Esophagus (tissue), 2 donors: ENCODE results near the gene TEC. TPM values are rescaled to one million over a fixed set of nuclear protein-coding genes. Genes with fewer than 3 reads are reported as not detected.

Source experiments
- H3K27ac ChIP-seq, 2 donors: one replicate each; pipeline ENCODE4 v1.5.1; 2013; ENCODE audit warnings: low read depth in 2 of 2, mild to moderate bottlenecking in 2 of 2, inconsistent platforms in 1 of 2, low read length in 1 of 2, moderate library complexity in 1 of 2
- H3K27me3 ChIP-seq, 2 donors: one replicate each; pipeline ENCODE4 v1.6.1; 2013; ENCODE audit warnings: low read length in 2 of 2, control low read depth in 1 of 2, mild to moderate bottlenecking in 1 of 2; ENCODE audit not compliant: insufficient read depth in 2 of 2, control insufficient read depth in 1 of 2
- H3K36me3 ChIP-seq, 2 donors: one replicate each; pipeline ENCODE4 v1.6.1; 2013; ENCODE audit warnings: low read length in 1 of 2; ENCODE audit not compliant: control insufficient read depth in 2 of 2, insufficient read depth in 2 of 2
- H3K4me1 ChIP-seq, 2 donors: one replicate each; pipeline ENCODE4 v1.6.1; 2013; ENCODE audit warnings: low read length in 1 of 2; ENCODE audit not compliant: control insufficient read depth in 2 of 2, insufficient read depth in 2 of 2
- H3K4me3 ChIP-seq, 2 donors: one replicate each; pipeline ENCODE4 v1.5.1; 2013; ENCODE audit warnings: low read length in 2 of 2, mild to moderate bottlenecking in 2 of 2, low read depth in 1 of 2, moderate library complexity in 1 of 2
- H3K9me3 ChIP-seq, 2 donors: one replicate each; pipeline ENCODE4 v1.6.1; 2013; ENCODE audit warnings: mild to moderate bottlenecking in 2 of 2, low read depth in 1 of 2, low read length in 1 of 2, moderate library complexity in 1 of 2; ENCODE audit not compliant: control insufficient read depth in 2 of 2, insufficient read depth in 1 of 2
- WGBS, 2 donors: extraction: QIAGEN DNeasy Blood & Tissue Kit; methylation state at CpG; one replicate each; pipeline ENCODE4 v1.1.7; 2013; 5-methylcytosine and 5-hydroxymethylcytosine counted together
- polyA plus RNA-seq, 2 donors: library from polyadenylated mRNA; stranded (reverse); fragments of 200-250 nt; gene quantifications; one replicate each; pipeline ENCODE4 v1.2.3, GENCODE V29; 2013
- donor health status: healthy with polysubstance abuse.
- donor health status: Bipolar disorder and iron deficiency.

TEC gene
- polyA plus RNA-seq, 2 donors: 5.0 to 5.3 TPM

- 52 to 58% methylated on average over 3 of the region's 3 CpGs for WGBS, 2 donors
- Histone ChIP-seq H3K27ac (no peak overlapping the region), H3K4me3 (no peak overlapping the region), H3K27me3 (no peaks in the 10 kb centered on the region), H3K9me3 (no peaks in the 10 kb centered on the region), H3K36me3 (peaks cover 8 to 10% of the 10 kb centered on the region in 2 donors), H3K4me1 (no peaks in the 10 kb centered on the region)
These were observed 129.9 kb downstream of the TEC start for GRCh38 chr4:48139691-48140090.

- H3K27me3 ChIP-seq: no peaks in the 10 kb centered on the region
- WGBS, 2 donors: 77 to 78% methylated on average over 3 of the region's 3 CpGs
- no peaks in the 10 kb centered on the region for H3K9me3 ChIP-seq
- H3K4me1 ChIP-seq: no peaks in the 10 kb centered on the region
- H3K36me3 ChIP-seq: peaks cover 10% of the 10 kb centered on the region in 2 donors
- H3K27ac ChIP-seq: no peak overlapping the region
- H3K4me3 ChIP-seq: no peak overlapping the region
These were observed 130.7 kb downstream of the TEC start for GRCh38 chr4:48138936-48139335.

- Histone ChIP-seq H3K9me3 (no peaks in the 10 kb centered on the region), H3K27ac (no peak overlapping the region), H3K4me3 (no peak overlapping the region), H3K4me1 (no peaks in the 10 kb centered on the region), H3K27me3 (no peaks in the 10 kb centered on the region), H3K36me3 (peaks cover 8 to 11% of the 10 kb centered on the region in 2 donors)
- 89 to 94% methylated on average over 7 of the region's 7 CpGs for WGBS, 2 donors
These were observed 131.1 kb downstream of the TEC start for GRCh38 chr4:48138511-48138910.

DNA sequence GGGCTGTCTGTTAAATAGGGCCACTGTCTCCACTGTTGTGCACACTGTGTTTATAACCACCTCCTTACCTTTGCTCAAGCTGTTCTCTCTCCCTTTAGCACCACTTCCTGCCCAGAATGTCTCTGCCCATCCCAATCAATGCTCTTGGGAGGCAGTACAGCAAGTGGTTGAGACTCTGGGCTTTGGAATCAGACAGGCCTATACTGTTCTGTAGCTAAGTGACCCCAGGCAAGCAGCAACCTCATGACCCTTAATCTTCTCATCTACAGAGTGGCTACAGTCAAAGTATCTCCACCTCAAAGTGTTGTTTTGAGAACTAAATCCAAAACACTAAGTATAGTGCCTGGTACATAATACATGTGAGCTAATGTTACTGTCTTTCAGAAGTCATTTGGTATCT lies 131.8 kb downstream of the TEC start:
- Histone ChIP-seq H3K27me3 (no peaks in the 10 kb centered on the region), H3K36me3 (peaks cover 8 to 11% of the 10 kb centered on the region in 2 donors), H3K9me3 (no peaks in the 10 kb centered on the region), H3K4me3 (no peak overlapping the region), H3K27ac (peak overlapping the region in 1 of 2 donors; percentile 4), H3K4me1 (no peaks in the 10 kb centered on the region)

- H3K4me1 ChIP-seq: no peaks in the 10 kb centered on the region
- H3K27ac ChIP-seq: no peak within 1 kb of the TSS
- no peaks in the 10 kb centered on the region for H3K9me3 ChIP-seq
- H3K27me3 ChIP-seq: no peaks in the 10 kb centered on the region
- 80 to 81% methylated on average over 5 of the region's 5 CpGs for WGBS, 2 donors
- no peak within 1 kb of the TSS for H3K4me3 ChIP-seq
- peaks cover 8 to 11% of the 10 kb centered on the region in 2 donors for H3K36me3 ChIP-seq
These were observed 135.6 kb downstream of the TEC start, which contains the start of gene TXK for GRCh38 chr4:48134081-48134480. Gene TXK, minus strand, starts transcription at chr4:48134250. Its CDS starts 80 bp downstream, at chr4:48134170.

DNA sequence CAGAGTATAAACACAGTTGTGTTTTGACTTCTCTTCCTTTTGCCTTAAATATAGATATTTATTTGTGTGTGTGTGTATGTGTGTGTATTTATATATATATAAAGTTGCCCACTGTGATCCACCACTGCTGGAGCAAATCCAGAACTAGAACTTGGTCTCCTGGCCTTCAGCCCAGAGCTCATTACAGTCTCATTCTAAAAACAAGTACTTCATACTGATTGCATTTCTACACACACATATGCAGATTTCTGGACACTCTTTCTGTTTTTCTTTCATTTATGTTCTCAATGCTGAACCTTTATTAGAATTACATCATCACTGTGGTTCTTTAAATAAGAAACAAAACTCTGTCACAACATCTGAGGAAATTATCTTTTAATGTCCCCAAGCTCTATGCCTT lies 136.0 kb downstream of the TEC start:
- H3K4me1 ChIP-seq: no peaks in the 10 kb centered on the region
- no peaks in the 10 kb centered on the region for H3K9me3 ChIP-seq
- no peak overlapping the region for H3K4me3 ChIP-seq
- H3K27ac ChIP-seq: no peak overlapping the region
- peaks cover 8 to 11% of the 10 kb centered on the region in 2 donors for H3K36me3 ChIP-seq
- no peaks in the 10 kb centered on the region for H3K27me3 ChIP-seq

- no peaks in the 10 kb centered on the region for H3K27me3 ChIP-seq
- 51 to 67% methylated on average over 4 of the region's 4 CpGs for WGBS, 2 donors
- H3K4me1 ChIP-seq: peaks cover 0 to 4% of the 10 kb centered on the region in 2 donors
- no peaks in the 10 kb centered on the region for H3K9me3 ChIP-seq
- H3K4me3 ChIP-seq: no peak overlapping the region
- peaks cover 7 to 8% of the 10 kb centered on the region in 2 donors for H3K36me3 ChIP-seq
- no peak overlapping the region for H3K27ac ChIP-seq
These were observed 137.9 kb downstream of the TEC start for GRCh38 chr4:48131736-48132135.

DNA sequence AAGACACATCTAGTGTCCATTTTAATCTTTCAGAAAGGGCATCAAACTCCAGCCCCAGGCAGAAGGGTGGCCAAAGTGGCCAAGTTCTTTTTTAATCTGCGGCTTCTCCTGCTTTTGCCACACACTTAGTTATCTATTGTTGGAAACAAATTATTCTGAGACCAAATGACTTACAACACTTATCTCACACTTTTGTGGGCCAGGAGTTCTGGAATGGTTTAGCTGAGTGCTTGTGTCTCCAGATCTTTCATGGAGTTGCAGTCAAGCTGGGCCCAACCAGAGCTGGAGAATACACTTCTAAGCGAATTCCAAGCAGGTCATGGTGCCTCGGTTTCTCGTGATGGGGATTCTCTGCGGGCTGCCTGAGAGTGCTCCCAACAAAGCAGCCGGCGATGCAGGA lies 139.5 kb downstream of the TEC start:
- Histone ChIP-seq H3K27ac (no peak overlapping the region), H3K4me1 (peaks cover 0 to 4% of the 10 kb centered on the region in 2 donors)

GRCh38 chr4:48129307-48130014 lies 140.2 kb downstream of the TEC start:
- peaks cover 0 to 2% of the 10 kb centered on the region in 2 donors for H3K36me3 ChIP-seq
- H3K4me1 ChIP-seq: peaks cover 0 to 4% of the 10 kb centered on the region in 2 donors
- no peaks in the 10 kb centered on the region for H3K27me3 ChIP-seq
- 41 to 53% methylated on average over 9 of the region's 9 CpGs for WGBS, 2 donors
- no peak overlapping the region for H3K27ac ChIP-seq
- no peaks in the 10 kb centered on the region for H3K9me3 ChIP-seq
- H3K4me3 ChIP-seq: no peak overlapping the region

More for the DNA sequence above, 139.5 kb downstream of the TEC start:
- 89 to 97% methylated on average over 7 of the region's 7 CpGs for WGBS, 2 donors
- Histone ChIP-seq H3K27me3 (no peaks in the 10 kb centered on the region), H3K36me3 (peaks cover 0 to 2% of the 10 kb centered on the region in 2 donors), H3K9me3 (no peaks in the 10 kb centered on the region), H3K4me3 (no peak overlapping the region)
